Putamen (tissue), 1 donor: Measurements from ENCODE around the gene CRB3.

Experiments used
- DNase-seq: peaks from one replicate; pipeline ENCODE4 v3.0.0-alpha.2; 2016; ENCODE audit warnings: low spot score

CRB3 gene

GRCh38 chr19:6433165-6433564 is 30.9 kb upstream of the CRB3 start:
- no peak for DNase-seq

GRCh38 chr19:6433663-6434062 is 30.4 kb upstream of the CRB3 start, which contains the start of gene SLC25A41:
SLC25A41 (minus strand) TSS chr19:6433763; CDS start chr19:6433693, 70 bp downstream.
- no peak for DNase-seq

- no peak for DNase-seq
Observed at GRCh38 chr19:6439743-6440142, 24.3 kb upstream of the CRB3 start.

GRCh38 chr19:6440905-6441304 is 23.2 kb upstream of the CRB3 start:
- no peak for DNase-seq

- DNase-seq = no peak
Observed at GRCh38 chr19:6442087-6442688, 21.9 kb upstream of the CRB3 start.

GRCh38 chr19:6443986-6444385 is 20.1 kb upstream of the CRB3 start:
- DNase-seq = no peak

- no peak for DNase-seq
Observed at GRCh38 chr19:6446452-6446851, 17.6 kb upstream of the CRB3 start.

- no peak for DNase-seq
Observed at GRCh38 chr19:6448045-6448444, 16.0 kb upstream of the CRB3 start.

- DNase-seq = peak; percentile 78
Observed at GRCh38 chr19:6450166-6450565, 13.9 kb upstream of the CRB3 start.

- no peak for DNase-seq
Observed at GRCh38 chr19:6451583-6452222, 12.4 kb upstream of the CRB3 start.

GRCh38 chr19:6452223-6452614 is 11.9 kb upstream of the CRB3 start:
- DNase-seq = no peak

GRCh38 chr19:6452899-6453298 is 11.2 kb upstream of the CRB3 start:
- no peak for DNase-seq

- DNase-seq = no peak
Observed at GRCh38 chr19:6453951-6454565, 10.0 kb upstream of the CRB3 start.

GRCh38 chr19:6455924-6456323 is 8.1 kb upstream of the CRB3 start:
- peak; percentile 63 for DNase-seq

GRCh38 chr19:6457958-6458694 is 5.9 kb upstream of the CRB3 start:
- no peak for DNase-seq

GRCh38 chr19:6458695-6459261 is 5.3 kb upstream of the CRB3 start:
- no peak for DNase-seq

- peak; percentile 79 for DNase-seq
Observed at GRCh38 chr19:6459262-6460098, 4.6 kb upstream of the CRB3 start, which contains the start of gene SLC25A23. SLC25A23 (minus strand) TSS chr19:6459792; CDS start chr19:6459628, 164 bp downstream.

GRCh38 chr19:6460099-6460884 is 3.8 kb upstream of the CRB3 start:
- DNase-seq = peak; percentile 99

GRCh38 chr19:6465006-6465405 is 935 bp downstream of the CRB3 start:
- DNase-seq = no peak

- no peak for DNase-seq
Observed at GRCh38 chr19:6465663-6466062, 1.6 kb downstream of the CRB3 start.
